OCI-LY7 (cell line): Measurements from ENCODE around the gene MYOCOS. TPM values are rescaled to one million over a fixed set of nuclear protein-coding genes. Genes with fewer than 3 reads are reported as not detected.

Experiments
- BruUV-seq: library from RNA; stranded (reverse); fragments of 400-500 nt; replicated peaks from 2 replicates; lab custom pipeline; 2021; lab: Mats Ljungman, UMichigan
- CTCF ChIA-PET: fragments of 300-600 bp; sonication (Branson Sonifier 250); formaldehyde crosslinking; loops from one replicate; lab custom pipeline; 2022; ENCODE audit warnings: antibody characterized with exemption; ENCODE audit not compliant: unreplicated experiment; lab: Charles Lee
- POLR2A ChIA-PET: fragments of 300-600 bp; sonication (Branson Sonifier 250); formaldehyde crosslinking; loops from one replicate; lab custom pipeline; 2022; ENCODE audit warnings: antibody characterized with exemption; lab: Charles Lee
- DNase-seq: peaks from one replicate; pipeline ENCODE4 v3.0.0-alpha.2; 2015; ENCODE audit warnings: low spot score
- H2AFZ ChIP-seq: fragments of 200-600 bp; sonication (generic), shearing (Covaris generic); 2 replicates; pipeline ENCODE4 v1.6.1; 2014; ENCODE audit warnings: mild to moderate bottlenecking, antibody characterized with exemption, low read length, moderate library complexity
- H3K27ac ChIP-seq: fragments of 200-600 bp; sonication (generic); 2 replicates; pipeline ENCODE4 v1.5.1; 2014; ENCODE audit warnings: mixed run types, low read depth, mild to moderate bottlenecking, moderate library complexity, low read length, inconsistent platforms; ENCODE audit not compliant: poor library complexity, severe bottlenecking
- H3K36me3 ChIP-seq: fragments of 200-600 bp; sonication (generic); 2 replicates; pipeline ENCODE4 v1.6.1; 2014; ENCODE audit warnings: mild to moderate bottlenecking, antibody characterized with exemption, low read length, moderate library complexity, mixed read lengths; ENCODE audit not compliant: insufficient read depth
- H3K4me1 ChIP-seq: fragments of 200-600 bp; sonication (generic); 2 replicates; pipeline ENCODE4 v1.5.1; 2014; ENCODE audit warnings: mild to moderate bottlenecking, low read length; ENCODE audit not compliant: insufficient read depth, poor library complexity, severe bottlenecking
- H3K4me2 ChIP-seq: fragments of 200-600 bp; sonication (generic); 2 replicates; pipeline ENCODE4 v1.6.1; 2014; ENCODE audit warnings: mild to moderate bottlenecking, low read length
- H3K4me3 ChIP-seq: fragments of 200-600 bp; sonication (generic); 2 replicates; pipeline ENCODE4 v1.5.1; 2014; ENCODE audit warnings: mild to moderate bottlenecking, low read depth, low read length; ENCODE audit not compliant: poor library complexity, severe bottlenecking
- H3K79me2 ChIP-seq: fragments of 200-600 bp; sonication (generic); 2 replicates; pipeline ENCODE4 v1.6.1; 2016; ENCODE audit warnings: low read depth, mild to moderate bottlenecking, low read length, moderate library complexity, mixed read lengths; ENCODE audit not compliant: insufficient read depth
- H3K9me2 ChIP-seq: fragments of 200-600 bp; sonication (generic); 2 replicates; pipeline ENCODE4 v1.6.1; 2016; ENCODE audit warnings: mild to moderate bottlenecking, low read length, mixed read lengths; ENCODE audit not compliant: insufficient read depth
- H3K9me3 ChIP-seq: fragments of 200-600 bp; sonication (generic); 2 replicates; pipeline ENCODE4 v1.6.1; 2014; ENCODE audit warnings: mild to moderate bottlenecking, mixed run types, low read length, mixed read lengths
- H4K20me1 ChIP-seq: fragments of 200-600 bp; sonication (generic); 2 replicates; pipeline ENCODE4 v1.6.1; 2014; ENCODE audit warnings: mild to moderate bottlenecking, antibody characterized with exemption, low read length, moderate library complexity, mixed read lengths; ENCODE audit not compliant: insufficient read depth
- CTCF ChIP-seq: fragments of 200-600 bp; sonication (generic); conservative IDR thresholded peaks from 2 replicates; pipeline ENCODE4 v1.5.1; 2014; ENCODE audit warnings: mild to moderate bottlenecking, antibody characterized with exemption, low read length, moderate library complexity, mixed read lengths
- EZH2phosphoT487 ChIP-seq: fragments of 200-600 bp; sonication (generic); IDR thresholded peaks from 2 replicates; pipeline ENCODE4 v1.6.1; 2018; ENCODE audit warnings: low read depth, borderline replicate concordance, mild to moderate bottlenecking, mixed run types, antibody characterized with exemption, low read length, moderate library complexity, mixed read lengths
- intact Hi-C: fragments of 100-400 bp; cut with micrococcal nuclease; formaldehyde crosslinking; loops from one replicate; pipeline ENCODE4 v1.10.0; 2022; ENCODE audit not compliant: unreplicated experiment
- total RNA-seq, 2 experiments: library from RNA; depleted of rRNA in 1 of 2; stranded (reverse); fragments of >200 nt in 1 of 2; shearing (Covaris generic) in 1 of 2; gene quantifications; 2 replicates each; pipeline ENCODE4 v1.2.3, GENCODE V29; 2014 to 2022

MYOCOS gene
- total RNA-seq, 2 experiments from 2014 or later = 0.16 to 0.21 TPM

GRCh38 chr1:171666114-171666769 is 44.2 kb downstream of the MYOCOS start:
- TF ChIP-seq CTCF (no peak), EZH2phosphoT487 (no peak)
- BruUV-seq = no TSS peak
- CTCF ChIA-PET = no interaction called here
- Histone ChIP-seq H2AFZ (no peak overlapping the region), H3K36me3 (no peaks in the 10 kb centered on the region), H3K79me2 (no peaks in the 10 kb centered on the region), H3K27ac (no peak overlapping the region), H3K4me2 (no peak overlapping the region), H3K4me3 (no peak overlapping the region), H3K9me2 (no peaks in the 10 kb centered on the region), H4K20me1 (no peaks in the 10 kb centered on the region), H3K4me1 (no peaks in the 10 kb centered on the region), H3K9me3 (no peaks in the 10 kb centered on the region)
- DNase-seq = no peak
- intact Hi-C loops = no loop called here
- POLR2A ChIA-PET = interaction anchor here (0.5 kb wide), 1 partner anchor 83 kb away, joined by 4 read pairs; no protein-coding TSS in a partner anchor

- CTCF ChIA-PET = no interaction called here
- intact Hi-C loops = no loop called here
- POLR2A ChIA-PET = interaction anchor here (0.6 to 1.1 kb wide), 4 partner anchors 78 to 1867 kb away, joined by 3 to 4 read pairs (median 3); no protein-coding TSS in a partner anchor
- Histone ChIP-seq H3K36me3 (no peaks in the 10 kb centered on the region), H3K4me3 (no peak overlapping the region), H2AFZ (no peak overlapping the region), H3K9me2 (no peaks in the 10 kb centered on the region), H3K79me2 (no peaks in the 10 kb centered on the region), H4K20me1 (no peaks in the 10 kb centered on the region), H3K4me2 (no peak overlapping the region), H3K4me1 (no peaks in the 10 kb centered on the region), H3K9me3 (no peaks in the 10 kb centered on the region), H3K27ac (no peak overlapping the region)
- DNase-seq = no peak
- TF ChIP-seq EZH2phosphoT487 = no peak
- no peak for TF ChIP-seq CTCF
- BruUV-seq = no TSS peak
Observed at GRCh38 chr1:171668372-171668771, 46.3 kb downstream of the MYOCOS start.

GRCh38 chr1:171670739-171671138 is 48.7 kb downstream of the MYOCOS start:
- H3K36me3 ChIP-seq = no peaks in the 10 kb centered on the region
- no peak overlapping the region for H3K27ac ChIP-seq
- intact Hi-C loops = no loop called here
- no peaks in the 10 kb centered on the region for H3K9me3 ChIP-seq
- no peak overlapping the region for H3K4me2 ChIP-seq
- CTCF ChIA-PET = no interaction called here
- no peak for TF ChIP-seq EZH2phosphoT487
- no peak for TF ChIP-seq CTCF
- no peak for DNase-seq
- H3K9me2 ChIP-seq = no peaks in the 10 kb centered on the region
- H2AFZ ChIP-seq = no peak overlapping the region
- no peaks in the 10 kb centered on the region for H3K79me2 ChIP-seq
- no TSS peak for BruUV-seq
- H3K4me1 ChIP-seq = no peaks in the 10 kb centered on the region
- POLR2A ChIA-PET = no interaction called here
- H4K20me1 ChIP-seq = no peaks in the 10 kb centered on the region
- H3K4me3 ChIP-seq = no peak overlapping the region
